GM12878 (cell line): Measurements from ENCODE around the gene ROR2.

Experiments
- CTCF ChIP-seq, 3 experiments: IDR thresholded peaks in 2 of 3; conservative IDR thresholded peaks in 1 of 3; 2 replicates each; pipeline ENCODE4 v1.5.1; 2011; ENCODE audit warnings: low read depth in 3 of 3, low read length in 3 of 3, mild to moderate bottlenecking in 3 of 3, control low read depth in 2 of 3, moderate library complexity in 2 of 3, inconsistent platforms in 1 of 3, mixed read lengths in 1 of 3; ENCODE audit not compliant: control insufficient read depth in 2 of 3, insufficient read depth in 1 of 3; ENCODE audit errors: extremely low read depth in 1 of 3
- EZH2 ChIP-seq: IDR thresholded peaks from 2 replicates; pipeline ENCODE4 v1.6.1; 2012; ENCODE audit warnings: low read depth, mild to moderate bottlenecking, control low read depth, inconsistent platforms, low read length, borderline replicate concordance; ENCODE audit not compliant: control insufficient read depth
- SKIL ChIP-seq: fragments of 450-650 bp; IDR thresholded peaks from 2 replicates; pipeline ENCODE4 v1.6.1; 2017; ENCODE audit warnings: mild to moderate bottlenecking, low read depth, inconsistent platforms; ENCODE audit not compliant: poor library complexity, severe bottlenecking
- SRF ChIP-seq, 2 experiments: IDR thresholded peaks; 2 replicates each; pipeline ENCODE4 v1.6.1; 2011; ENCODE audit warnings: low read depth in 2 of 2, low read length in 2 of 2, mild to moderate bottlenecking in 1 of 2, moderate library complexity in 1 of 2
- SUZ12 ChIP-seq: fragments of 200-600 bp; sonication (generic); IDR thresholded peaks from one replicate; pipeline ENCODE4 v1.6.1; 2018; ENCODE audit warnings: antibody characterized with exemption, mild to moderate bottlenecking; ENCODE audit not compliant: unreplicated experiment

GRCh38 chr9:91949946-91950664 lies at the start of gene ROR2:
- TF ChIP-seq CTCF (IDR thresholded peaks at IDR 0.05 in 2 of 3, conservative IDR thresholded peaks at IDR 0.05 in 1 of 3; ENCODE audit: control insufficient read depth in 2 of 3, extremely low read depth in 1 of 3, insufficient read depth in 1 of 3, low read depth in 3 of 3, low read length in 3 of 3): peak; percentile 34 to 36 (median 35); a peak in 4 of 6 replicates
- peak; percentile 97 for TF ChIP-seq SUZ12
- no peak for TF ChIP-seq SKIL
- no peak for TF ChIP-seq SRF (IDR thresholded peaks at IDR 0.05; ENCODE audit: low read depth in 2 of 2, low read length in 2 of 2)
- TF ChIP-seq EZH2: no peak
